Neural crest cell (in vitro differentiated cells): ENCODE data around the gene EIF2B2. TPM values are rescaled to one million over a fixed set of nuclear protein-coding genes. Genes with fewer than 3 reads are reported as not detected.

Experiments
- DNase-seq: peaks from one replicate; pipeline ENCODE4 v3.0.0; 2021; ENCODE audit warnings: low read depth, mixed read lengths, low spot score
- H3K27ac Mint-ChIP-seq: one replicate; pipeline ENCODE4 v1.8.0; 2021; ENCODE audit warnings: mild to moderate bottlenecking, mixed read lengths; ENCODE audit not compliant: unreplicated experiment
- H3K27me3 Mint-ChIP-seq: 2 replicates; pipeline ENCODE4 v1.8.0; 2021; ENCODE audit warnings: low read depth, mild to moderate bottlenecking, mixed read lengths
- H3K36me3 Mint-ChIP-seq: 2 replicates; pipeline ENCODE4 v1.8.0; 2021; ENCODE audit warnings: low read depth, mild to moderate bottlenecking, mixed read lengths
- H3K4me1 Mint-ChIP-seq: 2 replicates; pipeline ENCODE4 v1.8.0; 2021; ENCODE audit warnings: mixed read lengths
- H3K4me3 Mint-ChIP-seq: one replicate; pipeline ENCODE4 v1.8.0; 2021; ENCODE audit warnings: mild to moderate bottlenecking, mixed read lengths
- H3K9me3 Mint-ChIP-seq: 2 replicates; pipeline ENCODE4 v1.8.0; 2021; ENCODE audit warnings: mixed read lengths
- CTCF ChIP-seq: fragments of 200-600 bp; sonication (generic); conservative IDR thresholded peaks from 2 replicates; pipeline ENCODE4 v1.5.0; 2021; ENCODE audit warnings: antibody characterized with exemption, mild to moderate bottlenecking
- total RNA-seq: library from RNA; stranded (reverse); gene quantifications from 2 replicates; pipeline ENCODE4 v1.2.1, GENCODE V29; 2021

The EIF2B2 gene
- total RNA-seq, 1 donor from 2014 or later = 50.5 TPM

GRCh38 chr14:74979029-74979428 is 23.7 kb upstream of the EIF2B2 start:
- Mint-ChIP-seq H3K4me3 (no peak overlapping the region), H3K36me3 (no peaks in the 10 kb centered on the region), H3K27ac (no peak overlapping the region), H3K9me3 (no peaks in the 10 kb centered on the region), H3K27me3 (no peaks in the 10 kb centered on the region), H3K4me1 (peaks cover 38% of the 10 kb centered on the region)
- DNase-seq = no peak
- no peak for TF ChIP-seq CTCF

DNA sequence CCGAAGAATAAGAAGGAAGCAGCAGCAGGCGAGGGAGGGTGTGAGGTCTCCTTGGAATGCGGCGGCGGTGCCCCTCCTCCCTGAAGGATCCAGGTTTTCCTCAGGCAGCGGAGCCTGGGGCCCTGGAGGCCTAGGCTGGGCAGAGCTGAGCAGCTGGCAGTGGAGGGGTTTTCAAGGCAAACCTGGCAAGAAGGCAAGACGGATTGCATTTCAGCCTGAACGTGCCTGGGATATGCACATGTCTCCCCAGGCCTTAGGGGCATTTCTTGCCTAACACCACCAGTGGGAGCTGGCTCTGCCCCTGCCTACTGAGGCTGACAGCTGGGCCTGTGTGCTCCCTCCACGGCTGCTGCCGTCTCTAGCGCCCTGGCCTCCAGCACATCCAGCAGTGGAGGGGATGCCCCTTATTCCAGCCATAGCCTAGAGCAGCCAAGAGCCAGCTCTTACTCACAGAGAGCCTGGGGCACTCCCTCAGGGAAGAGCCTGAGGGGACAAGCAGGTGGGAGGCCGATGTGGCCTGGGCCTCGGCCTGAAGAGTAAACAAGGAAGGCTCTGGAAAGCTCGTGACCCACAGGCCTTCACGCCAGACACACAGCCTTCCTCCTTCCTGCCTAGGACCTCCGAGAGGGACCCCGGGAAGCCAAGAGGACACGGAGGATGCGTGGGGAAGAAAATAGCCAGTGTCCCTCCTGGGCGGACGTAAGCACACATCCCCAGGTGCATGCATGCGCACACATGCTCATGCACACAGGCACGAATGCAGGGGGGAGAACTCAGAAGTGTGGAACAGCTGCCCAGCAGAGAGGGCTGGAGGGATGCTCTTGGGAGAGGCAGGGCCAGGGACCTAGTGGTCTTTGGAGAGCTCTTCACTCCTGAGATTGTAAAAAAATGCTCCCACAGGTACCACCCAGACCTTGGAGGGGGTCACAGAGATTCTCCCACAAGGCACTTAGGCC is 23.0 kb upstream of the EIF2B2 start:
- Mint-ChIP-seq H3K27ac (no peak overlapping the region), H3K36me3 (no peaks in the 10 kb centered on the region), H3K4me1 (peaks cover 35% of the 10 kb centered on the region), H3K27me3 (no peaks in the 10 kb centered on the region), H3K9me3 (no peaks in the 10 kb centered on the region), H3K4me3 (no peak overlapping the region)
- DNase-seq = no peak
- no peak for TF ChIP-seq CTCF

DNA sequence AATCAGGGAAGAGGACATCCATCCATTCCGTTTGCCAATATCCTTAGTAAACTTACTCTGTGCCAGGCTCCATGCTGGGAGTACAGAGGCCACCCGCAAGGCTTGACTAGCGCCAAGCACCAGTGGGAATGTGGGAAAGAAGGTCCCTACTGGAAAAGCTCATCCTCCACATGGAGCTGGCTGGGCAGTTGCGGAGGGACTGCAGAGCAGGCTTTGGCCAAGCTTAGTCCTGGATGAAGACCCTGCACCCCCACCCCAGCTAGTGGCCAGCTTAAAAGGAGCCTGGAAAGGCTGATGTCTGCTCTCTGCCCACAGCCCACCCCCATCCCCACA is 22.4 kb upstream of the EIF2B2 start:
- no peak overlapping the region for H3K27ac Mint-ChIP-seq
- H3K4me3 Mint-ChIP-seq = no peak overlapping the region
- DNase-seq = no peak
- H3K4me1 Mint-ChIP-seq = peaks cover 35% of the 10 kb centered on the region
- no peaks in the 10 kb centered on the region for H3K9me3 Mint-ChIP-seq
- TF ChIP-seq CTCF = no peak
- H3K27me3 Mint-ChIP-seq = no peaks in the 10 kb centered on the region
- no peaks in the 10 kb centered on the region for H3K36me3 Mint-ChIP-seq

GRCh38 chr14:74980731-74981461 is 21.8 kb upstream of the EIF2B2 start:
- no peaks in the 10 kb centered on the region for H3K36me3 Mint-ChIP-seq
- H3K4me1 Mint-ChIP-seq = peaks cover 35% of the 10 kb centered on the region

GRCh38 chr14:74981462-74981782 is 21.3 kb upstream of the EIF2B2 start:
- H3K27ac Mint-ChIP-seq = no peak overlapping the region
- no peak for TF ChIP-seq CTCF
- H3K4me3 Mint-ChIP-seq = no peak overlapping the region
- peaks cover 31% of the 10 kb centered on the region for H3K4me1 Mint-ChIP-seq
- H3K27me3 Mint-ChIP-seq = no peaks in the 10 kb centered on the region
- no peak for DNase-seq
- no peaks in the 10 kb centered on the region for H3K36me3 Mint-ChIP-seq
- no peaks in the 10 kb centered on the region for H3K9me3 Mint-ChIP-seq

More at GRCh38 chr14:74980731-74981461, 21.8 kb upstream of the EIF2B2 start:
- H3K4me3 Mint-ChIP-seq = no peak overlapping the region
- no peak for DNase-seq
- no peak for TF ChIP-seq CTCF
- no peak overlapping the region for H3K27ac Mint-ChIP-seq
- H3K9me3 Mint-ChIP-seq = no peaks in the 10 kb centered on the region
- H3K27me3 Mint-ChIP-seq = no peaks in the 10 kb centered on the region
